HPDE6-E6E7 (cell line): ENCODE results near the gene ARHGAP35.
"Not testable (repeated sequence)": the region's sequence is repeated elsewhere in the genome, so short reads cannot be mapped to it uniquely, and the experiment has no call there.

ENCODE experiments used
- DNase-seq: peaks from one replicate; pipeline ENCODE4 v3.0.0; 2011; ENCODE audit warnings: missing footprints; ENCODE audit errors: extremely low spot score

ARHGAP35 gene

GRCh38 chr19:46844067-46844489 is 16.7 kb upstream of the ARHGAP35 start:
- no peak for DNase-seq

GRCh38 chr19:46845959-46846459 is 14.8 kb upstream of the ARHGAP35 start:
- no peak for DNase-seq

- no peak for DNase-seq
Observed at GRCh38 chr19:46847528-46847927, 13.3 kb upstream of the ARHGAP35 start.

- DNase-seq = no peak
Observed at GRCh38 chr19:46848389-46848788, 12.4 kb upstream of the ARHGAP35 start.

- DNase-seq = no peak
Observed at GRCh38 chr19:46849610-46850009, 11.2 kb upstream of the ARHGAP35 start.

GRCh38 chr19:46850228-46851203 is 10.3 kb upstream of the ARHGAP35 start, which contains the start of gene AP2S1:
Gene AP2S1, minus strand, starts transcription at chr19:46850846. Its CDS starts 80 bp downstream, at chr19:46850766.
- DNase-seq = peak; percentile 93

GRCh38 chr19:46852830-46853229 is 8.0 kb upstream of the ARHGAP35 start:
- no peak for DNase-seq

- DNase-seq = not testable (repeated sequence)
Observed at GRCh38 chr19:46854698-46855097, 6.1 kb upstream of the ARHGAP35 start.

- DNase-seq = peak; percentile 92
Observed at GRCh38 chr19:46856062-46857022, 4.5 kb upstream of the ARHGAP35 start.

- no peak for DNase-seq
Observed at GRCh38 chr19:46859637-46860124, 1.1 kb upstream of the ARHGAP35 start.

GRCh38 chr19:46860125-46860845 is 512 bp upstream of the ARHGAP35 start:
- DNase-seq = peak; percentile 92

GRCh38 chr19:46861691-46862502 is 1.1 kb downstream of the ARHGAP35 start:
- no peak for DNase-seq

GRCh38 chr19:46862503-46862834 is 1.7 kb downstream of the ARHGAP35 start:
- no peak for DNase-seq

- no peak for DNase-seq
Observed at GRCh38 chr19:46862974-46863632, 2.3 kb downstream of the ARHGAP35 start.

GRCh38 chr19:46863818-46864629 is 3.2 kb downstream of the ARHGAP35 start:
- no peak for DNase-seq

GRCh38 chr19:46866407-46867136 is 5.8 kb downstream of the ARHGAP35 start:
- DNase-seq = no peak

GRCh38 chr19:46867170-46867569 is 6.4 kb downstream of the ARHGAP35 start:
- no peak for DNase-seq
